Tongue (tissue), 1 donor: ENCODE data around the gene MAPK1IP1L. TPM values are rescaled to one million over a fixed set of nuclear protein-coding genes. Genes with fewer than 3 reads are reported as not detected.

ENCODE experiments used
- total RNA-seq: library from RNA; depleted of rRNA; stranded (reverse); fragments of >200 nt; gene quantifications from one replicate; pipeline ENCODE4 v1.2.3, GENCODE V29; 2014

MAPK1IP1L gene
- total RNA-seq, 1 donor from 2014 or later: 35.1 TPM

Other genes starting within 250 kb of the MAPK1IP1L start
- gene GCH1, start 148.8 kb upstream of the MAPK1IP1L start, total RNA-seq: 4.2 TPM
- 13.3 TPM for gene WDHD1, start 24.5 kb upstream of the MAPK1IP1L start, total RNA-seq
- gene SOCS4, start 24.4 kb upstream of the MAPK1IP1L start, total RNA-seq: 14.0 TPM
- gene LGALS3, start 77.6 kb downstream of the MAPK1IP1L start, total RNA-seq: 114 TPM
- 12.6 TPM for gene DLGAP5, start 139.9 kb downstream of the MAPK1IP1L start, total RNA-seq
- gene FBXO34, start 219.8 kb downstream of the MAPK1IP1L start, total RNA-seq: 40.7 TPM